HCT116 (cell line): ENCODE results near the gene MTHFSD.

Experiments used
- EGR1 ChIP-seq: IDR thresholded peaks from 2 replicates; pipeline ENCODE4 v1.6.1; 2012; ENCODE audit warnings: low read depth
- ELF1 ChIP-seq: IDR thresholded peaks from 2 replicates; pipeline ENCODE4 v1.6.1; 2012; ENCODE audit warnings: low read depth, borderline replicate concordance
- EZH2 ChIP-seq: fragments of 200-600 bp; sonication (generic); IDR thresholded peaks from 2 replicates; pipeline ENCODE4 v1.6.1; 2017; ENCODE audit warnings: antibody characterized with exemption, mixed run types
- MAX ChIP-seq: IDR thresholded peaks from 2 replicates; pipeline ENCODE4 v1.6.1; 2012
- POLR2A ChIP-seq: IDR thresholded peaks from 2 replicates; pipeline ENCODE4 v1.7.0; 2011; ENCODE audit warnings: borderline replicate concordance; ENCODE audit not compliant: insufficient read depth, insufficient read length; ENCODE audit errors: extremely low read depth
- POLR2AphosphoS5 ChIP-seq: IDR thresholded peaks from 2 replicates; pipeline ENCODE4 v1.6.1; 2011; ENCODE audit warnings: mild to moderate bottlenecking, low read depth, low read length, moderate library complexity
- REST ChIP-seq: IDR thresholded peaks from 2 replicates; pipeline ENCODE4 v1.6.1; 2012; ENCODE audit warnings: low read depth
- SIN3A ChIP-seq: IDR thresholded peaks from 2 replicates; pipeline ENCODE4 v1.6.1; 2012; ENCODE audit warnings: low read depth
- SRF ChIP-seq: IDR thresholded peaks from 2 replicates; pipeline ENCODE4 v1.6.1; 2012; ENCODE audit warnings: low read depth
- ZNF274 ChIP-seq: fragments of 200-500 bp; sonication (Bioruptor generic); IDR thresholded peaks from 2 replicates; pipeline ENCODE4 v1.6.1; 2014; ENCODE audit warnings: mild to moderate bottlenecking, low read depth, low read length, inconsistent platforms
- TF ChIP-seq, protein P1 (sequence below), 3 experiments: fragments of 200-600 bp in 1 of 3; sonication (generic) in 1 of 3; IDR thresholded peaks in 2 of 3; conservative IDR thresholded peaks in 1 of 3; 2 replicates each; pipeline ENCODE4 v1.5.1; 2012 to 2017; ENCODE audit warnings: low read depth in 2 of 3, low read length in 2 of 3, antibody characterized with exemption in 1 of 3, borderline replicate concordance in 1 of 3, control low read depth in 1 of 3, mild to moderate bottlenecking in 1 of 3, mixed read lengths in 1 of 3, mixed run types in 1 of 3, moderate library complexity in 1 of 3; ENCODE audit not compliant: insufficient read depth in 1 of 3
- TF ChIP-seq, protein P2 (sequence below): IDR thresholded peaks from 2 replicates; pipeline ENCODE4 v1.6.1; 2011; ENCODE audit warnings: mild to moderate bottlenecking, low read length, moderate library complexity; ENCODE audit not compliant: insufficient replicate concordance; ENCODE audit errors: extremely low read depth

DNA sequence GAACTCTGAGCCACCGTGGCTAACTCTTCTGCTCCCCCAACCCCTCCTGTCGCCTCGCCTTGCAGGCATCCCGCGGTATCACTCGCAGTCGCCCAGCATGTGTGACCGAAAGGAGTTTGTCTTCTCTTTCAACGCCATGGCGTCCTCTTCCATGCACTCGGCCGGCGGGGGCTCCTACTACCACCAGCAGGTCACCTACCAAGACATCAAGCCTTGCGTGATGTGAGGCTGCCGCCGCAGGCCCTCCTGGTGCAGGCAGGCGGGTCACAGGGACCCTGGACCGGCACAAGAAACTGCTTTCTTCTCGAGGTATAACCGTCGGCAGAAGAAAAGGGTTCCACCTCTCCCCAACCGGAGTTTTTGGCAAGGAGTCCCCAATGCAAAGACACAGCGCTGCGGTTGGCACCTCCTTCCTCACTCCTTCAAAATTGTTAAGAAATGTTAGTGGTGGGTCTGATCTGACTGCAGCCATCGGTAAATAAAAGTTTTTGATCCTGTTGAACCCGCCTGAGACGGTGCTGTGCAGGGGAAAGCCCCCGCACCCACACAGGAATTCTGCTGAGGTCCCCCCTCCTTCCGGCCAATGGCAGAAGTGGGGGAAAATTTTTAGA lies 42.1 kb downstream of the MTHFSD start:
- TF ChIP-seq EGR1: no peak
- TF ChIP-seq, protein P1, sequence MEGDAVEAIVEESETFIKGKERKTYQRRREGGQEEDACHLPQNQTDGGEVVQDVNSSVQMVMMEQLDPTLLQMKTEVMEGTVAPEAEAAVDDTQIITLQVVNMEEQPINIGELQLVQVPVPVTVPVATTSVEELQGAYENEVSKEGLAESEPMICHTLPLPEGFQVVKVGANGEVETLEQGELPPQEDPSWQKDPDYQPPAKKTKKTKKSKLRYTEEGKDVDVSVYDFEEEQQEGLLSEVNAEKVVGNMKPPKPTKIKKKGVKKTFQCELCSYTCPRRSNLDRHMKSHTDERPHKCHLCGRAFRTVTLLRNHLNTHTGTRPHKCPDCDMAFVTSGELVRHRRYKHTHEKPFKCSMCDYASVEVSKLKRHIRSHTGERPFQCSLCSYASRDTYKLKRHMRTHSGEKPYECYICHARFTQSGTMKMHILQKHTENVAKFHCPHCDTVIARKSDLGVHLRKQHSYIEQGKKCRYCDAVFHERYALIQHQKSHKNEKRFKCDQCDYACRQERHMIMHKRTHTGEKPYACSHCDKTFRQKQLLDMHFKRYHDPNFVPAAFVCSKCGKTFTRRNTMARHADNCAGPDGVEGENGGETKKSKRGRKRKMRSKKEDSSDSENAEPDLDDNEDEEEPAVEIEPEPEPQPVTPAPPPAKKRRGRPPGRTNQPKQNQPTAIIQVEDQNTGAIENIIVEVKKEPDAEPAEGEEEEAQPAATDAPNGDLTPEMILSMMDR (IDR thresholded peaks at IDR 0.05 in 2 of 3, conservative IDR thresholded peaks at IDR 0.05 in 1 of 3; ENCODE audit: borderline replicate concordance in 1 of 3, insufficient read depth in 1 of 3, low read depth in 2 of 3, low read length in 2 of 3): no peak
- TF ChIP-seq POLR2AphosphoS5: no peak
- no peak for TF ChIP-seq POLR2A
- no peak for TF ChIP-seq EZH2
- TF ChIP-seq REST: no peak
- TF ChIP-seq ZNF274: no peak
- TF ChIP-seq MAX: no peak
- TF ChIP-seq SRF: no peak
- TF ChIP-seq, protein P2, sequence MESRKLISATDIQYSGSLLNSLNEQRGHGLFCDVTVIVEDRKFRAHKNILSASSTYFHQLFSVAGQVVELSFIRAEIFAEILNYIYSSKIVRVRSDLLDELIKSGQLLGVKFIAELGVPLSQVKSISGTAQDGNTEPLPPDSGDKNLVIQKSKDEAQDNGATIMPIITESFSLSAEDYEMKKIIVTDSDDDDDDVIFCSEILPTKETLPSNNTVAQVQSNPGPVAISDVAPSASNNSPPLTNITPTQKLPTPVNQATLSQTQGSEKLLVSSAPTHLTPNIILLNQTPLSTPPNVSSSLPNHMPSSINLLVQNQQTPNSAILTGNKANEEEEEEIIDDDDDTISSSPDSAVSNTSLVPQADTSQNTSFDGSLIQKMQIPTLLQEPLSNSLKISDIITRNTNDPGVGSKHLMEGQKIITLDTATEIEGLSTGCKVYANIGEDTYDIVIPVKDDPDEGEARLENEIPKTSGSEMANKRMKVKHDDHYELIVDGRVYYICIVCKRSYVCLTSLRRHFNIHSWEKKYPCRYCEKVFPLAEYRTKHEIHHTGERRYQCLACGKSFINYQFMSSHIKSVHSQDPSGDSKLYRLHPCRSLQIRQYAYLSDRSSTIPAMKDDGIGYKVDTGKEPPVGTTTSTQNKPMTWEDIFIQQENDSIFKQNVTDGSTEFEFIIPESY: no peak
- no peak for TF ChIP-seq SIN3A
- TF ChIP-seq ELF1: no peak
